Measurements from ENCODE around the gene ARHGAP40.

GRCh38 chr20:38603286-38603685 is 1.7 kb downstream of the ARHGAP40 start:
- TF ChIP-seq EZH2 (IDR thresholded peaks at IDR 0.05; ENCODE audit: borderline replicate concordance, low read length), result no peak
- no peak for TF ChIP-seq CTCF (IDR thresholded peaks at IDR 0.05; ENCODE audit: low read length)

Measured in OCI-LY1 (cell line).